NCI-H2196 treated with DMSO at 0.1 percent for 48 hours (cell line): Measurements from ENCODE around the gene KXD1.
"Not testable (repeated sequence)": the region's sequence is repeated elsewhere in the genome, so short reads cannot be mapped to it uniquely, and the experiment has no call there.

Experiments used
- DNase-seq: peaks from one replicate; lab custom pipeline; 2025; ENCODE audit not compliant: unreplicated experiment; lab: John Stamatoyannopoulos, UW

The KXD1 gene

DNA sequence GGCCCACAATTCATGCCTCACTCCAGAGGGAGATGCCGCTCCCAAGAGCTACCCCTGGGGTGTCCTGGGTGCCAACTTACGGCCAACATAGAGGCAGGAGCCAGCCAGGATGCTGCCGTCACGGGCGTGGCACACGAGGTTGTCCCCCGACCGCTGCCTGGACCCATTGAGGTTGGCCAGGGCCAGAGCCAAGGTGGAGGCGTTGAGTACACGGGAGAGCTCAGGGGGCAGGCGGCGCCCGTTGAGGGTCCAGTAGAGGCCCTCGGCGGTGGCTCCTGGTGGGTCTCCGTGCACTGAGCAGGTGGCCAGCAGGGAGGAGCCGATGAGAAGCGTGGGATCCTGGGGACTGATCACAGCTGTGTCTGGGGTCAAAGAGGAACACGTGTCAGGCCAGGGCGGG is 41.8 kb downstream of the KXD1 start:
- DNase-seq: no peak

DNA sequence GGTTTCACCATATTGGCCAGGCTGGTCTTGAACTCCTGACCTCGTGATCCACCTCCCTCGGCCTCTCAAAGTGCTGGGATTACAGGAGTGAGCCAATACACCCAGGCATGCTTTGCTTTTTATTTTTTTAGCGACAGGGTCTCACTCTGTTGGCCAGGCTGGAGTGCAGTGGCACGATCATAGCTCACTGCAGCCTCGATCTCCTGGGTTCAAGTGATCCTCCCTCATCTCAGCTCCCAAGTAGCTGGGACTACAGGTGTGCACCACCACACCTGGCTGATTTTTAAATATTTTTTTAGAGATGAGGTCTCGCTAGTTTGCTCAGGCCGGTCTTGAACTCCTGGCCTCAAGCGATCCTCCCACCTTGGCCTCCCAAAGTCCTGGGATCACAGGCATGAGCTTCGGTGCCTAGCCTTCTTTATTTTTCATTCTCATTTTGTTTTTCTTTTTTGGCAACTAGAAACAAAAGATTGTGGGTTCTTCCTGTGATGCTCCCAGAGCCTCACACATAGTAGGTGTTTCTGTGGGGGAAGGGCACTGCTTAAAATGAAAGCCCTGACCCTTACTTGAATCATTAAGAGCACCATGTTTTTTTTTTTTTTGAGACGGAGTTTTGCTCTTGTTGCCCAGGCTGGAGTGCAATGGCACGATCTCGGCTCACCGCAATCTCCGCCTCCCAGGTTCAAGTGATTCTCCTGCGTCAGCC is 43.2 kb downstream of the KXD1 start:
- not testable (repeated sequence) for DNase-seq

DNA sequence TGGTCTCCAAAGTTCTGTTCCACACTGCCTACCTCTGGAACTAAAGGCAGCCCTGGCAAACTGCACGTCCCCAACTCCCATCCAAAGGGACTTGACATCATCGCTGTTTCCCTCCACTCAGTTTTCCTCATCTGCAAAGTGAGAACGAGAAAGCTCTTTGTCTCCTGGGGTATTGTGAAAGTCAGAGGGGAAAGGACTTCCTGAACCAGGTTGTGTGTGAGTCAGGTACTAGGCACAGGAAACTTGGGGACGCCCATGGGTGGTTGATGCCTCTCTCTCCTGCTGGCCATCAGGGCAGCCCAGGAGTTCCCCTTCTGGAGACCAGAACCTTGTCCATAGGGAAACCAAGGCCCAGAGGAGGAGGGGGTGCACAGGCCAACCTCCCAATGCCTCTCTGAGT is 44.2 kb downstream of the KXD1 start:
- no peak for DNase-seq

DNA sequence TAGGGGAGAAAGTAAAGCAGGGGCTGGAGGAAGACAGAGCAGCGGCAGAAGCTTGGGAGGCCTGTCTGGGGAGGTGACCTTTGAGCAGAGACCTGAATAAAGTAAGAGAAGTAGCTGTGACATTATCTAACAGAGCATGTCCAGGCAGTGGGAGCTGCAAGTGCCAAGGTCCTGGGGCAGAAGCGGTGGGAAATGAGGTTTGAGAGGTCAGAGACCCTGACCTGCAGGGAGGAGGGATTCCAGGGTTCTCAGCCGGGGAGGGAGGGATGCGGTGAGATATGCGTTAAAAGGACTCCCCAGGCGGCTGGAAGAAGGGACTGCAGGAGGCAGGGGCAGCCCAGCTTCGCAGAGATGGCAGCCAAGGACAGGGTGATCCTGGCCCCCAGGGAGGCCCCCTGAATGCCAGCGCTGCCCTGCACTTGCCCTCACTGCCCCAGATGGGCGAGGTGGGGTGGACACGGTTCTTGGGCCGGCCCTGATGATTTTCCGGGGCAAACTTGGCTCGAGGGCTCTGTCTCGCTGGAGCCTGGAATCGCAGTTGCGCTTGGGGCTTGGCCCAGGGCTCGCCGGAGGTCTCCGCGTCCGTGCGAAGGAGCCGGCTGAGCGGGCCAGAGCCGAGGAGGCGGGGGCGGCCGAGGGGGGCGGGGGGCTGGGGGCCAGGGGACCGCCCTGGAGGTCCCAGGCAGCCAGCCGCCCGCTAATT is 45.7 kb downstream of the KXD1 start:
- DNase-seq: no peak

DNA sequence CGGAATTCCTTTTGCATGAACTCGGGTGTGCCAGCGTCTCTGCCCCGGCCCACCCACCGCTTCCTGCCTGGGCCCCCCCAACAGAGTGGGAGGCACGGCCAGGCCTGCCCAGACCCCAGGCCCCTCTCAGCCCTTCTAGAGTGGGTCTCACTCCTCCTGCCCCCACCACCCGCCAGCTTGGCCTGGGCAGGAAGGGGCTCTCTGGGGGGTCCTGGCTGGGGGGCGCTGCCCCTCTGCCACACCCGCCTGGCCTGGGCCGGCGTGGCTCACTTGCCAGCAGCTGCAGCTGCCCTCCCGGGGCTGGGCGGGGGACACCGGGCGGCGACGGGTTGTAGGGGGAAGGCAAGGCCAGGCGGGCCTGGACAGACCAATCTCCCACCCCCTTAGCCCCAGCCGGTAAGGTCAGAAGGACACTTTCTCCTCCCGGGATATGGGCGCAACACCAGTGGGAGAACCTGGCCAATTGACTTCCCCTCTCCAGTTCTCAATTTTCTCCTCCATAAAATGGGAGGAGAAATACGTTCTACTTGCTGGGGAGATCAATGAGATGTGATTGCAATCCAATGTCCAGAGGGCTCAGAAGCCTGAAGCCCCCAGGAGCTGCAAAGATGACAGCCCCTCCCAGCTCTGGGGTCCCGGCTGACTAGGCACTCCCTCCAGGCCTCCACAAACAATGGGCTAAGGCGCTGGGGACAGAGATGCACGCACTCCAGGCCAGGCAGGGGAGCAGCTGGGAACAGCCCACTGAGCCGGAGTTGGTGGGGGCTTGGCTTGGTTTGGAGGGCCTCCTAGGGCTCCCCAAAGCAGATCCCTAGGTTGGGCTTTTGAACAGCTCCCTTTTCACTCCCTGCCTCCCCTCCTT is 46.5 kb downstream of the KXD1 start:
- DNase-seq: no peak

DNA sequence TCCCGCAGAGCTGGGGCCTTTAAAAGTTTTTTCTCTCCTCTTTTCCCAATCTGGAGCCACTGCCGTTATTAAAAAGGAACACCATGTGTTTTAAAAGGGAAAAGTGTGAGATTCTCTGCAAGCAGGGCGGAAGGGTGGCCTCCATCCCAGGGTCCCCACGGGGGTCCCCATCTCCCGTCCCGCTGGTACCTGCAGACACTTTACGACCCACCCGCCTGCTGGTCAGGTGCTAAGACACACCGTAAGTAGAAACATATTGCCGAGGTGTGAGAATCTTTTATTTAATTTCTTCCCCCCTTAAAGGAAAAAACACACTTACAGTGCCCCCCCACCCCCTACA is 47.1 kb downstream of the KXD1 start:
- no peak for DNase-seq

DNA sequence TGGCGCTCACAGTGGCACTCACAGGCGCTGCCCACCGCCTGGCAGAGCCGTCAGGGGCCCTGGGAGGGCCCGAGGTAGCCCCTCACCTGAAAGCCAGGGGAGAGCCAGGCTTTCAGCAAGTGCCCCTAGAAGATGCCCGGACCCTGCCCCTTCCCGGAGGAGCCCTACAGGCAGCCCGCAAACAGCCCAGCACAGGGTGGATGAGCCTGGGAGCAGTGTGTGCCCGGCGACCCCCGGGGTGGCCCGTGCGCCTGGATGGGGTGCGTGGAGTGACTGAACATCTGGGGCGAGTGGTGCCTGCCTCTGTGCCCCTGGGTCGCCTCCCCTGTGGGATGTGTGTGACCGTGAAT is 47.5 kb downstream of the KXD1 start:
- no peak for DNase-seq

DNA sequence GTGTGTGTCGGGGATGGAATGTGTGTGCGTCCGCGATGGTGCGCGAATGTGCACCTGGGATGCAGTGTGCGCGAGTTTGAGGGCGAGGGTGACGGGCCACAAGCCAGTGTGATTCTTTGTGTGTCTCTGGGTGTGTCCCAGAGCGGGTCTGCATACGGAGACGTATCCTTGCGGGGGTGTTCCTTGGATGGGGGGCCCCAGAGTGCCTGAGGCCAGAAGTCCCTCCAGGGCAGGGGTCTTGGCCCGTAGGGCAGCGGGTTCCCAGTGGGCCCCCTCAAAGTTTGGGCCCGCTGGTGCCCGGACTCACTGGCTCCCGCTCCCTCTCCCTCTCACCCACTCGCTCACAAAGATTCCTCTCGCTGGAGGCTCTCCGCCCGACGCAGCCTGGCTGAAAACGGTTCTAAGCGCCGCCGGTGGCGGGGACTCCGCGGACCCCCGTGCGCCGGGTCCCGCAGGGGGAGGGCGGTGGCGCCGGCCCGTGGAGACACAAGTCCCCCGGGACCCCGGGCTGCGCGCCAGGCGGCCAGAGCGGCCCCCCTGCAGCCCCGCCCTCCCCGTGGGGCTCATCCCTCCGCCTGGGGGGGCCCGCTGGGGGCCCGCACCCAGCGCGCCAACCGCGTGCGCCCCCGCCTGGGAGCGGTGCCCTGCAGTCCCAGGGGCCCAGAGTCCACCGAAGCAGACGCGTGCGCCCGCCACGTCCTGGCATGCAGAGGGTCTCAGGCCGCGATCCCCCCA is 48.0 kb downstream of the KXD1 start:
- DNase-seq: no peak

DNA sequence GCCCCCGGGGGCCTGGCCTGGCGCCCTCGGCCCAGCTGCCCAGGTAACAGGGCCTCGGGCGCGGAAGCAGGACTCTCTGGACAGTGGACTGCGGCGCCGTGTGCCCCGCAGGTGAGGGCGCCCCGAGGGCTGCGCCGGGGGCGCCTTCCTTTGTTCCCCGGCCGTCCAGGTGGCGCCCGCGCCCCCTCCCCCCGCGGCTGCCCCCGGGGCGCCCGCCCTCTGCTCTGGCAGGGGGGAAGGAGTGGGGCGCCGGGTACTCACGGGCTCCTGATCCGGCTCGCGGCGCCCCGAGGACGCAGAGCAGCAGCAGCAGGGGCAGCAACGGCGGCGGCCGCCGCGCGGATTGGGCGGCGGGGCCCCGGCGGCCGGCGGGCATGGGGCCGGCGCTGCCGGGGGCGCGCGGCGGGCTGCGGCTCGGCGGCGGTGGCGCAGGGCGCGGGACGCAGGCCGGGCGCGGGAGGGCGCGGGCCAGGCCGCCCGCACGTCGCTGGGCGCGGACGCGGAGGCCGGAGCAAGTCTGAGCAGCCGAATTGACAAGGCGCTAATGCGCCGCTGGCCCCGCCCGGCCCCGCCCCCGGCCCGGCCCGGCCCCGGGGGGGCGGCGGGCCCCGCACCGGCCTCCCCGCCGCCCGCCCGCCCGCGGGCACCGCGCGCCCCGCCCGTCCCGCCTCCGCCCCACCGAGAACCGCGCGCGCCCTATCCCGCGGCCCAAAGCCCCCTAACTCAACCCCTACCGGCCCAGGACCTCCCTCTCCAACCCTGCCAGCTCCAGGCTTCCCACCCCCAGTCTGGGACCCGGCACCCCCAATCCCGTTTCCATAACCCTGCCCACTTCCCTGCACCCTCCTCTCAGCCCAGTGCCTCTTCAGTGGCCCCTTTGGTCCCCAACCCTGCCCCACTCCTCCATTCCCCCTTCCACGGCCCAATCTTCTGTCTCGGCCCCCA is 48.9 kb downstream of the KXD1 start, which contains the start of gene CRLF1:
Gene CRLF1, minus strand, starts transcription at position 519 of the 945 bp plus-strand sequence. Its CDS starts 143 bp downstream, at position 376.
- DNase-seq: no peak

DNA sequence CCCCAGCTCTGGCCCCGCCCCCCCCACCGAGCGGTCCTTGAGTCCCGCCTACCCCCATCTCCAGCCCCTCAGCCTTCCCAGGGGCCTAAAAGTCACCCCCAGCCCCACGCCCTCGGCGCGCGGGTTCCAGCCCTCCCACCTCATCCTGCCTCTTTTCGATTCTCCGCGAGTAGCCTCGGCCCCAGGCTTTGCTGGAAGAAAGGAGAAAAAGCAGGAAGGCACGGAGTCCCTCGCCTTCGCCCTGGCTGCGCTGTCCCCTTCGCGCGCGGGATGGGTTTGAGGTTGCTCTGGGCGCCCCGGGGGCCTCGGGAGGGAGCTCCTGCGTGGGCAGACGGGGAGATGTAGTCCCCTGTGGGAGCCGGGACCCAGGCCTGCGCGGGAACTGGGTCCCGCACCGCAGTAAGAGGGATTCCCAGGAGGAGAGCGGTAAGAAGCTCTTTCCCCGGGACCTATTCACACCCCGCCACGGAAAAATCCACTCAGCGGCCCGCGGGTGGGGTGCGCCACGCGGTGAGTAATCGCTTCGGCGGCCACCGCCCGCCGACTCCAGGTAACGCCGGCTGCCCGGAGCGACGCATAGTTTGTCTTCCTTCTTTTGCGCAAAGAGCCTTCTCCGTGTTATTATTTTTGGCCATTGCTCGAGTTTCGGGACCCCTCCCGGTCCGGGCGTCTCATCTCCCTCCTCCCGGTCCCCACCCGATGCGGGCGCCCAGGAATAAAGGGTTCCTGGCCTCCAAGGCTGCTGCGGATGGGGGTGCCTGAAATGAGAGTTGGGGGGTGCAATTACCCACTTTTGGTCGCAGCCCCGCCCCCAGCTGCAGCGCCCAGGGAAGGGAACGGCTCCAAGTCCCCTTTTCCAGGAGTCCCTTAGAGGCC is 49.8 kb downstream of the KXD1 start:
- no peak for DNase-seq

DNA sequence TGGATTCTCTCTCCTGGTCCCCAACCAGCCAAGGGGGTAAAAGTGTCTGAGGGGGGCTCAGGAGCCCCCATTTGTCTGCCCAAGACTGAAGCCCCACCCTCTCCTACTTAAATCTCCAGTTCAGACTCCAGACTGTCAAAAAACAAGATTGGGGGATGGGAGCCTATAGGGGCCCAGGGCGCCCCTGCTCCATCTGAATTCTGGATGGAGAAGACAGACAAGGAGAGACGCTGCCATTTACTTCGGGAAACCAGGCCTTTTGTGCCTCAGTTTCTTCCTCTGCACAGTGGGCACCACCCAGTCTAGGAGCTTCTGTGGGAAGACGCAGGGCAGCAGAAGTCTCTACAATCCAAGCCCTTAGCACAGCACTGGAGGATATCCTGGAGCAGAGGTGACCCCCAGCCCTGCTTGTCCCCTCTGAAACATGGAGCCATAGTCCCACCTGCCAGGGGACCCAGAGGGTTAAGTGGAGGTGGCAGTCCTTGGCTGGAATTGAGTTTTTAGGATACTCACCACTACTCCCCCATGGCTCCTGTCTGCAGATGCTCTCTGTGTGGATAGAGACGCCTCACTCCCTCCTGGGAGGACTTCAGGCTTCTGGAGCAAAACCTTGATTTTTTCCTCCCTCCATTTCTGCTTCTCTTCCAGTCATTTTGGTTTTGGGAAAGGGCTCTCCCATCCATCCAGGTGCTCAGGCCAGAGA is 50.6 kb downstream of the KXD1 start:
- DNase-seq: no peak

DNA sequence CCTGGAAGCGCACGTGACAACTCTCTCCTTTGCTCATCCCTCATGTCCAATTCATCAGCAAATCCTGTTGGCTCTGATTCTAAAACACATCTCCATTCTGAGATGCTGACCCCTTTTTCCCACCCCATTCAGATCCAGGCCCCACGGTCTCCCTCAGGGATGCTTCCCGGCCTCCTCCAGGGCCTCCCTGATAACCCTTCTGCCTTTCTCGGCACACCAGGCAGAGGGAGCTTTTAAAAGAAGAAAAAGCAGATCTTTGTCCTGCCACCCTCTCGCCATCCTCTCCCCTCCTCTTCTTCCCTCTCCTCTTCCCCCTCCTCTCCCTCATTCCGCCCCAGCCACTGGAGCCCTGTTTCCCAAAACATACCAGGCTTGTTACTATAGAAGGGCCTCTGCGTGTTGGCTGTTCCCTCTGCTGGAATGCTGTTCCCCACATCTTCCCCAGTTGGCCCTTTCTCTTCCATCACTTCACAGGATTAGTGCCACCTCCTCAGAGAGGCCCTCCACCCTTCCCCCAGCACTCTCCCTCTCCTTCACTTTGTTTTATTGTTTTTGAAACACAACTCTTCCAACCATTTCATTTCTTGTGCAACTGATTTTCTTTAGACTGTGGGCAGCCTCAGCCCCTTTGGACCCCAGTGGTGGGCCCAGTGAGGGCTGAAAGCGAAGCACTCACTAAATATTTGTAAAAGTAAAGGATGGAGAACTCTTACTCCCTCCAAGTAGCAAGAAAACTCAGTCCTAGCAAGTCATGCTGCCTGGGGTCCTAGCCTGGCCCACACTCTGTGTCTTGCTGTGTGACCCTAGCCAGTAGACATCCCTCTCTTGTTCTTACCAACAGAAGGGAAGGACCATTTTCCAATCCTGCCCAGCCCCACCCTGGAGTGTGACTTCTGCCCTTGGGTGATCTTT is 51.4 kb downstream of the KXD1 start:
- DNase-seq: no peak

DNA sequence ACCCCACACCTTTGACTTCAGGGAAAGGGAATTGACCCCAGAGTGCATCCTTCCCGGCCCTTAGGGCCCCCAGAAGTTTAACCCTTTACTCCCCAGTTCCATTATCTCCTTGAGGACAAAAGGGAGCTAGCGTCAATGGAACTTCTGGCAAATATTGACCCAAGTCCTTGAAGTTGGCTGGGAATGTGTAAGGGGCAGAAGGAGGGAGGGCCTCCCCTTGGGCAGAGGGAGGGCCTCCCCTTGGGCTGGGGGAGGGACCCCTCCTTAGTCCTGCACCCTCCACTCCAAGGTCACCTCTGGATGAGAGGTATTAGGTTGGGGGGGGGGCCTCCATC is 52.0 kb downstream of the KXD1 start:
- no peak for DNase-seq

DNA sequence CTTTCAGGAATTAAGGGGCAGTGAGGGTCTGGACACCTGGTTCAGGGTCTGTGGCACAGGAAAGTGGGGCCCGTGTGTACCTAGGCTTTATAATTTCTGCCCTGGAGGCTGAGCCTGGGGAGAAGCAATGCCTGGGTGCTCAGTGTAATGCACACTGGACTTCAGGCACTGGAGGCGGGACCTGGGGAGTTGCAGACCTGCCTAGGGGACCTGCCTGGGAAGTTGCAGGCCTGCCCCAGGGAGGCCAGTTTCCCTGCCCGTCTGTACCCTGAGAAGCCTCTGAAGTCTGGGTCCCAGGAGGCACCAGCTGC is 52.5 kb downstream of the KXD1 start:
- no peak for DNase-seq

DNA sequence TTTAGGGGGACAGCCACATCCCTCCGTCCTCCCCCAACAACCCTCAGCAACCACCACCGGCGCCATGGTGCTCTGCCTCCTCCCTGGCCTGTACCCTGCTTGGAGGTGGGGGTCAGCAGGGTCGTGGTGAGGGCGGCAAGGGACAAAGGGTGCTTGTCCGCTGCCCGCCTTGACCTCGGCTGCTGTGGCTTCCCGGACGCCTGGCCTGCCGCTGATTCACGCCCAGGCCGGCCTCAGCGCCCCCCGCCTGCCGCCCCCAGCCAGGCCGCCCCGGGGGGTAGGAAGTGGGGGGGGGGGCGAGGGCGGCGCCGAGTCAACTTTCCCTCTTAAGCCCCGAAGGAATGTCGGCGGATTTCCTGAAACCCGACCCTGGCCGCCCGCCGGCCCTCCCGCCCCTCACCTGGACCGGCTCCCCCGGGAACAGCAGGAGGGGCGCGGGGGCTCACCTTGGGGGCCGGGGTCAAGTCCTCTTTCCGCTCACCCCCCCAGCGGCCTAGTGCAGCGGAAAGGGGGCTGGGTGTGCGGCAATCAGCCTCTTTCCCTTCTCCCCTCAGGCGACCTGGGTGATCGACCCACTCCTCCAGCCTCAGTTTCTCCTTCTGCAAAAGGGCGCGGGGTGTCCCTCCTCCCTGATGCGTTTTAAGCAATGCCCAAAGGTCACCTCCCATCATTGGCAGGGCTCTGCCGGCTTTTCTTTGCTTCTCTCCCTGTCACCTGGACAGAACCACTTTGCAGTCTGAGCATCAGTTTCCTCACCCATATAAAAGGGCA is 53.1 kb downstream of the KXD1 start:
- DNase-seq: no peak

DNA sequence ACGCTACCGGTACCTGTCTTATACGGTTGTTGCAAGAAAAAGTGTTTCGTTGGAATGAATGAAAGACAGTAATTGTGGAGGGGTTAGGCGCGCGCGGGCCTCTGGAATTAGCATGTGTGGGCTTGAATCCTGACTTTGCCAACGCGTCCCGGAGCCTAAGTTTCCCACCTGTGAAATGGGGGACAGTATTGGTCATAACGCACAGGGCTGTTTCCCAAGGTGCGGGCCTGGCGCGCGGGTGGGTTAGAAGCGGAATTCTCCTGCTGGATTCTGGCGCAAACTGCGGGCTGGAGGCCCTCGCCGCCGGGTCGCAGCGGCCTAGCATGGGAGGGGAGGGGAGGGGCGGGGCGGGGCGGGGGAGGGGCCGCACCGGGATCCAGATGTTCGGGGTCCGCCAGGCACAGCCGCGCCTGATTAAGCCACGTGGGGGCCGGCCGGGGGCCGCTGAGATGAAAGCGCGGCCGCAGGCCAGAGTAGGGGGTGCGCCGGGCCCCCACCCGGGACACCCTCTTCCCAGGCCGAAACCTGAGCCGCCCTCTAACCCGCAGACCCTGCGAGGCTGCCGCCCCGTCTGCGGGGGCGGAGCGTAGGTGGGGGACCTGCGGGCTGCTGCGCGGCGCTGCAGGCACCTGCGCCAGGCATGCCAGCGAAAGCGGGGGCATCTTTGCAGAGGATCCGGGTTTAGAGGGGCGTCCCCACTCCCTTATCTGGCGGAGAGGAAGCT is 53.8 kb downstream of the KXD1 start:
- no peak for DNase-seq
